Ovary (tissue), 9 donors: ENCODE measurements around the gene C2orf78. TPM values are rescaled to one million over a fixed set of nuclear protein-coding genes. Genes with fewer than 3 reads are reported as not detected.

Source experiments
- DNase-seq, 5 donors: peaks; one replicate each; pipeline ENCODE4 v3.0.0-alpha.2; 2019 to 2020
- H3K27ac ChIP-seq, 2 donors: fragments of 200-600 bp; one replicate each; pipeline versions ENCODE4 v1.5.1 to v1.8.0; 2019 to 2022
- H3K27me3 ChIP-seq: fragments of 200-600 bp; one replicate; pipeline ENCODE4 v1.8.0; 2022
- H3K36me3 ChIP-seq: fragments of 200-600 bp; sonication (generic); one replicate; pipeline ENCODE4 v1.5.1; 2019
- H3K4me1 ChIP-seq: one replicate; pipeline ENCODE4 v1.8.1; 2013; ENCODE audit warnings: mild to moderate bottlenecking, moderate library complexity; ENCODE audit not compliant: insufficient read depth
- H3K4me3 ChIP-seq: fragments of 200-600 bp; sonication (generic); one replicate; pipeline ENCODE4 v1.5.1; 2017
- H3K9me3 ChIP-seq, 2 donors: fragments of 200-600 bp in 1 of 2; sonication (generic) in 1 of 2; one replicate each; pipeline versions ENCODE4 v1.5.1 to v1.8.1; 2013 to 2019; ENCODE audit warnings: mild to moderate bottlenecking in 1 of 2, moderate library complexity in 1 of 2
- EP300 ChIP-seq: sonication (generic); formaldehyde crosslinking; IDR thresholded peaks from one replicate; pipeline ENCODE4 v1.6.1; 2017; ENCODE audit warnings: antibody characterized with exemption
- POLR2A ChIP-seq: fragments of 450-650 bp; IDR thresholded peaks from one replicate; pipeline ENCODE4 v1.6.1; 2017; ENCODE audit warnings: antibody characterized with exemption, mild to moderate bottlenecking, moderate library complexity
- WGBS, 3 donors: extraction: QIAGEN DNeasy Blood & Tissue Kit in 1 of 3; methylation state at CpG; one replicate each; pipeline versions ENCODE4 v1.1.5 to v1.1.7; 2013 to 2017; 5-methylcytosine and 5-hydroxymethylcytosine counted together
- intact Hi-C, 4 donors: fragments of 100-400 bp; cut with DNase I; formaldehyde crosslinking; loops; one replicate each; pipeline versions ENCODE4 v1.11.0 to v1.15.1; 2022 to 2023
- polyA plus RNA-seq, 2 donors: library from polyadenylated mRNA; stranded (reverse); fragments of 200-250 nt in 1 of 2; fragments of 350-450 nt in 1 of 2; fragmentation: Illumina TruSeq in 1 of 2; extraction: RNeasy Lipid Tissue Mini Kit (QIAGEN cat#74804) in 1 of 2; gene quantifications; one replicate each; pipeline ENCODE4 v1.2.3, GENCODE V29; 2013 to 2014
- total RNA-seq, 7 donors: library from RNA; depleted of rRNA in 2 of 7; stranded (reverse); fragments of >200 nt in 2 of 7; fragmentation: NEBNext Ultra II Directional in 3 of 7; extraction: Animal tissue kit (Norgen Biotek cat#: 25700) in 3 of 7; gene quantifications; one replicate each; pipeline versions ENCODE4 v1.1.0 to v1.2.4, GENCODE V29; 2016 to 2023
- TF ChIP-seq, protein P1 (sequence below), 3 donors: fragments of 450-650 bp in 2 of 3; fragments of 200-600 bp in 1 of 3; IDR thresholded peaks; one replicate each; pipeline versions ENCODE4 v1.5.1 to v1.8.0; 2016 to 2022; ENCODE audit warnings: antibody characterized with exemption in 3 of 3, mild to moderate bottlenecking in 1 of 3
- donor health status: DM: no; HTN: no; CAD: no; lungs with moderate emphysema.
- donor health status: DM: no; HTN: no; CAD: no.
- donor health status: Bipolar disorder and iron deficiency.
- donor health status: DM: yes; HTN: yes; CAD: no.
- donor health status: DM: no; HTN: no; CAD: no.
- donor health status: DM: yes; HTN: yes; CAD: no.

The C2orf78 gene
- total and polyA plus RNA-seq, 9 donors, result not detected

DNA sequence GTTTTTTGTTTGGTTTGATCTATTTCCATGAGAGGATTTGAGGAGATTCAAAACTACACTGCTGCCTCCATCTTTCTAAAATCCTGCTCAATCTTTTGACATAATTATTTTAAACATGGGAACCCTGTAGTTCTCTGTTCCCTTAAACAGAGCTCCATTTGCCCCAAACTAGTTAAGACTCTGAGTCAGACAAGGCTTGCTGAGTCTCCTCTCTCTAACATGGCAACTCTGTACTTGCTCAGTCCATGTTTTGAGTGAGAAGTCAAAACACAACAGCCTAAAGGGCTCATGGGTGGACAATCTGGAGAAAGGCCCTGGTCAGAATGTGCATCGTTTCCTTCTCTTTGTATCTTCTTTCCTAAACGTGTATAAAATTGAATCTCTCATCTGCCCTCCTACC lies 37.7 kb downstream of the C2orf78 start:
- no peak for TF ChIP-seq EP300
- Histone ChIP-seq H3K9me3 (no peaks in the 10 kb centered on the region), H3K4me3 (no peak overlapping the region), H3K4me1 (no peaks in the 10 kb centered on the region), H3K27ac (no peak overlapping the region), H3K36me3 (no peaks in the 10 kb centered on the region), H3K27me3 (no peaks in the 10 kb centered on the region)
- intact Hi-C loops, result loop anchor here in 2 of 4 donors (10.0 kb wide), 2 partner anchors 183 to 513 kb away; no protein-coding TSS in a partner anchor
- no peak for DNase-seq
- WGBS, 3 donors, result 31 to 55% (median 42%) methylated on average over 2 of the region's 2 CpGs

DNA sequence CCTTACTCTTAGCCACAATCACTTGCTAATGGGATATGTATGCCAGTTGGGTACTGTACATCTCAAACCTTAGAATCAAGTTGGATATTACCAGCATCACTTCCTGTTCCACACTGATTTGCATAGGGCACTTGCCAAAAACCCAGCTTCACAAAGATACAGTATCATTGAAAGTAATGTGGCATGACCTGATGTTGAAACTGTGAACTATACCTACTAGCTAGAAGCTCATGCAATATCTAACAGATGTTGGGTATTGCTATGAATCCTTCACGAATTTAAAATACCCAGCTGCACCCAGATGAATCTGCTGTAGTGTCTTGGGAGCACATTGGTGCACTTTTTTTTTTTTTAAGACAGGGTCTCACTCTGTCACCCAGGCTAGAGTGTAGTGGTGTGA lies 38.3 kb downstream of the C2orf78 start:
- no peaks in the 10 kb centered on the region for H3K27me3 ChIP-seq
- H3K36me3 ChIP-seq, result no peaks in the 10 kb centered on the region
- intact Hi-C loops, result loop anchor here in 2 of 4 donors (10.0 kb wide), 2 partner anchors 183 to 513 kb away; no protein-coding TSS in a partner anchor
- H3K4me3 ChIP-seq, result no peak overlapping the region
- H3K4me1 ChIP-seq, result no peaks in the 10 kb centered on the region
- no peak for DNase-seq
- TF ChIP-seq POLR2A, result no peak
- no peak for TF ChIP-seq EP300
- TF ChIP-seq, protein P1, sequence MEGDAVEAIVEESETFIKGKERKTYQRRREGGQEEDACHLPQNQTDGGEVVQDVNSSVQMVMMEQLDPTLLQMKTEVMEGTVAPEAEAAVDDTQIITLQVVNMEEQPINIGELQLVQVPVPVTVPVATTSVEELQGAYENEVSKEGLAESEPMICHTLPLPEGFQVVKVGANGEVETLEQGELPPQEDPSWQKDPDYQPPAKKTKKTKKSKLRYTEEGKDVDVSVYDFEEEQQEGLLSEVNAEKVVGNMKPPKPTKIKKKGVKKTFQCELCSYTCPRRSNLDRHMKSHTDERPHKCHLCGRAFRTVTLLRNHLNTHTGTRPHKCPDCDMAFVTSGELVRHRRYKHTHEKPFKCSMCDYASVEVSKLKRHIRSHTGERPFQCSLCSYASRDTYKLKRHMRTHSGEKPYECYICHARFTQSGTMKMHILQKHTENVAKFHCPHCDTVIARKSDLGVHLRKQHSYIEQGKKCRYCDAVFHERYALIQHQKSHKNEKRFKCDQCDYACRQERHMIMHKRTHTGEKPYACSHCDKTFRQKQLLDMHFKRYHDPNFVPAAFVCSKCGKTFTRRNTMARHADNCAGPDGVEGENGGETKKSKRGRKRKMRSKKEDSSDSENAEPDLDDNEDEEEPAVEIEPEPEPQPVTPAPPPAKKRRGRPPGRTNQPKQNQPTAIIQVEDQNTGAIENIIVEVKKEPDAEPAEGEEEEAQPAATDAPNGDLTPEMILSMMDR (IDR thresholded peaks at IDR 0.05), result no peak
- H3K27ac ChIP-seq, result no peak overlapping the region
- WGBS, 3 donors, result 38 to 59% (median 50%) methylated on average over 1 of the region's 1 CpG
- H3K9me3 ChIP-seq, result no peaks in the 10 kb centered on the region

DNA sequence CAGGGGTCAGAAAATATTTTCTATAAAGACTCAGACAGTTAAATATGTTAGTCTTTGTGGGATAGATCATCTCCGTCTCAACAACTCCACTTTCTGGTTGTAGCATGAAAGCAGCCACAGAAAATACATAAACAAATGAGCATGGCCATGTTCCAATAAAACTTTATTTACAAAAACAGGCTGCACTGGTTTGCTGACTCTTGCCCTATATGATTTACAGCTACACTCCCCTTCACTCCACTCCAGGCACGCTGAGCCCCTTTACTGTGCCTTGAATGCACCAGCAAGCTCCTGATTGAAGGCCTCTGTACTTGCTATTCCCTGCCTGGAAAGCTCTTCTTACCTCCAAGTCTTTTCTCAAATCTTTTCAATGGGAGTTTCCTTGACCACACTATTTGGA lies 39.0 kb downstream of the C2orf78 start:
- WGBS, 3 donors, result 48 to 56% (median 56%) methylated on average over 2 of the region's 2 CpGs
- H3K4me1 ChIP-seq, result peaks cover 1% of the 10 kb centered on the region
- H3K9me3 ChIP-seq, result no peaks in the 10 kb centered on the region
- TF ChIP-seq, protein P1 (IDR thresholded peaks at IDR 0.05), result no peak
- TF ChIP-seq POLR2A, result no peak
- TF ChIP-seq EP300, result no peak
- H3K27ac ChIP-seq, result no peak overlapping the region
- H3K27me3 ChIP-seq, result no peaks in the 10 kb centered on the region
- no peaks in the 10 kb centered on the region for H3K36me3 ChIP-seq
- intact Hi-C loops, result loop anchor here in 2 of 4 donors (10.0 kb wide), 2 partner anchors 182 to 512 kb away; no protein-coding TSS in a partner anchor
- no peak overlapping the region for H3K4me3 ChIP-seq
- no peak for DNase-seq

DNA sequence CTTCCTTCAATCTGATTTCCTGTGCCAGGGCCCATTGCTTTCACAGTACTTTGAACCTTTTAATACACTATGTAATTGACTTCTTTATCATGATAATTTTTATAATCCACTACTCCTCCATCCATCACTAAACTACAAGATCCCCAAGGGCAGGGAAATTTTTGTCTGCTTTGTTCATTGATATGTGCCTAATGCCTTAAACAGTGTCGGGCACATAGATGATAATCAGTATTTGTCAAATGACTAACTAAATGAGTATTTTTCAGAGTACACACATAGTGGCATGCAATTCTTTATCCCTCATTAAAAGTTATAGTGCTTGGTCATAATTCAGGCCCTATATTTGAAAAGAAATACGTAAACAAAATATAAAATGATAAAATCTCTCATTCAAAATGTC lies 39.4 kb downstream of the C2orf78 start:
- no peaks in the 10 kb centered on the region for H3K27me3 ChIP-seq
- H3K36me3 ChIP-seq, result no peaks in the 10 kb centered on the region
- intact Hi-C loops, result loop anchor here in 2 of 4 donors (10.0 kb wide), 2 partner anchors 181 to 511 kb away; no protein-coding TSS in a partner anchor
- H3K9me3 ChIP-seq, result no peaks in the 10 kb centered on the region
- TF ChIP-seq POLR2A (no peak), EP300 (no peak)
- TF ChIP-seq, protein P1 (IDR thresholded peaks at IDR 0.05), result no peak
- peaks cover 4% of the 10 kb centered on the region for H3K4me1 ChIP-seq
- no peak overlapping the region for H3K27ac ChIP-seq
- no peak overlapping the region for H3K4me3 ChIP-seq
- WGBS, 3 donors, result 22 to 36% (median 27%) methylated on average over 2 of the region's 2 CpGs
- no peak for DNase-seq

DNA sequence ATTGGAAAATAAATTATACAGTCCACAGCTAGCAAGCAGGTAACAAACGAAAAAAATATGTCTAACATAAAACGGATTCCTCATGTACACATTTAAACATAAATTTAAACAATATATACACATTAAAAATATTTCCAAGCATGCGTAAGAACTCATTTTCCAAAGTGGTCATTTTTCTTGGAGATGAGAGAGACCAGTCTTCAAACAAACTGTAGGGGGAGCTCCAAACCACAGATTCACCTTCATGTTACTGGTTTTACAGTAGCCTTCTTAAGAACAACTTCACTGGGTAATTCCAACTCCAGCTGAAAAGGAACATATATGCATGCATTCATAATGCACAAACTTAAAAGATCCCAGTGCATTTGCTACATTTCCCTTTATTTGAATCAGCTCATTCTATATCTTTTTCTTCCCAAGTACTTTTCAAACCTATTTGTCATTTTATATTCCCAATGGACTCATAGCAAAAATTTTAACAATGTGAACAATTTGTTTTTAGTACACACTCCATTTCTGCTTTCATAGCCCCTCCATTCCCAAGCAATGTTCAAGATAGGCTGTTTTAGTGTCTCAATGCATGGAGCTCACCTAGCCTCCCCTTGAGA lies 40.0 kb downstream of the C2orf78 start:
- Histone ChIP-seq H3K4me1 (peaks cover 4% of the 10 kb centered on the region), H3K4me3 (no peak overlapping the region), H3K9me3 (no peaks in the 10 kb centered on the region), H3K27me3 (no peaks in the 10 kb centered on the region), H3K36me3 (no peaks in the 10 kb centered on the region), H3K27ac (no peak overlapping the region)
- 6 to 10% (median 6%) methylated on average over 3 of the region's 3 CpGs for WGBS, 3 donors
- intact Hi-C loops, result loop anchor here in 2 of 4 donors (10.0 kb wide), 2 partner anchors 181 to 511 kb away; no protein-coding TSS in a partner anchor
- no peak for DNase-seq
- TF ChIP-seq POLR2A (no peak), EP300 (no peak)
- TF ChIP-seq, protein P1 (IDR thresholded peaks at IDR 0.05), result peak in 2 of 3 donors; percentile 65 to 70
